HL-60 (cell line): ENCODE results near the gene GSTA4.
"Not testable (repeated sequence)": the region's sequence is repeated elsewhere in the genome, so short reads cannot be mapped to it uniquely, and the experiment has no call there.

Experiments
- DNase-seq, 2 experiments: peaks; one replicate each; pipeline ENCODE4 v3.0.0-alpha.2; 2010 to 2020; ENCODE audit warnings: low read depth in 1 of 2, low spot score in 1 of 2
- H3K27ac ChIP-seq: fragments of 250-450 bp; sonication (Bioruptor Pico); replicated peaks from 2 replicates; pipeline ENCODE4 v1.5.1; 2020; ENCODE audit warnings: mild to moderate bottlenecking, moderate library complexity
- H3K27me3 ChIP-seq: fragments of 250-450 bp; sonication (Bioruptor Pico); 2 replicates; pipeline ENCODE4 v1.5.1; 2021; ENCODE audit warnings: mild to moderate bottlenecking, moderate library complexity; ENCODE audit not compliant: insufficient read depth, poor library complexity, severe bottlenecking
- H3K4me3 ChIP-seq: replicated peaks from 2 replicates; pipeline ENCODE4 v1.5.1; 2011; ENCODE audit warnings: mild to moderate bottlenecking, control low read depth, low read length; ENCODE audit not compliant: insufficient read depth
- CTCF ChIP-seq: IDR thresholded peaks from one replicate; pipeline ENCODE4 v1.5.1; 2011; ENCODE audit warnings: low read length, control low read depth, inconsistent platforms; ENCODE audit not compliant: insufficient read depth
- GABPA ChIP-seq: IDR thresholded peaks from 2 replicates; pipeline ENCODE4 v1.6.1; 2012; ENCODE audit warnings: low read depth
- POLR2AphosphoS5 ChIP-seq: IDR thresholded peaks from 2 replicates; pipeline ENCODE4 v1.6.1; 2012; ENCODE audit warnings: low read depth
- REST ChIP-seq: IDR thresholded peaks from 2 replicates; pipeline ENCODE4 v1.6.1; 2012; ENCODE audit warnings: low read depth; ENCODE audit not compliant: insufficient replicate concordance
- SPI1 ChIP-seq: IDR thresholded peaks from 2 replicates; pipeline ENCODE4 v1.6.1; 2012; ENCODE audit warnings: low read depth, mild to moderate bottlenecking, borderline replicate concordance

Gene GSTA4

GRCh38 chr6:52946306-52946705 lies 48.8 kb downstream of the GSTA4 start:
- Histone ChIP-seq H3K27ac (no peak overlapping the region), H3K4me3 (no peak overlapping the region), H3K27me3 (no peaks in the 10 kb centered on the region)
- DNase-seq: no peak
- TF ChIP-seq CTCF (no peak), REST (no peak), POLR2AphosphoS5 (no peak)

GRCh38 chr6:52942821-52943220 lies 52.3 kb downstream of the GSTA4 start:
- H3K27ac ChIP-seq: not testable (repeated sequence)

GRCh38 chr6:52942221-52942620 lies 52.9 kb downstream of the GSTA4 start:
- Histone ChIP-seq H3K27ac (no peak overlapping the region), H3K4me3 (no peak overlapping the region), H3K27me3 (no peaks in the 10 kb centered on the region)
- TF ChIP-seq REST (no peak), SPI1 (no peak), GABPA (no peak), POLR2AphosphoS5 (no peak), CTCF (no peak)
- no peak for DNase-seq

More at GRCh38 chr6:52942821-52943220, 52.3 kb downstream of the GSTA4 start:
- H3K4me3 ChIP-seq, DNase-seq, H3K27me3 ChIP-seq: not testable (repeated sequence)

- no peak for TF ChIP-seq SPI1
- no peak for TF ChIP-seq POLR2AphosphoS5
- no peak for TF ChIP-seq REST
- TF ChIP-seq CTCF: no peak
- TF ChIP-seq GABPA: no peak
- Histone ChIP-seq H3K4me3 (no peak overlapping the region), H3K27me3 (no peaks in the 10 kb centered on the region), H3K27ac (no peak overlapping the region)
- DNase-seq: no peak
Observed at GRCh38 chr6:52937908-52938307, 57.2 kb downstream of the GSTA4 start.
